Measurements from ENCODE around the gene CCL25.

The CCL25 gene

DNA sequence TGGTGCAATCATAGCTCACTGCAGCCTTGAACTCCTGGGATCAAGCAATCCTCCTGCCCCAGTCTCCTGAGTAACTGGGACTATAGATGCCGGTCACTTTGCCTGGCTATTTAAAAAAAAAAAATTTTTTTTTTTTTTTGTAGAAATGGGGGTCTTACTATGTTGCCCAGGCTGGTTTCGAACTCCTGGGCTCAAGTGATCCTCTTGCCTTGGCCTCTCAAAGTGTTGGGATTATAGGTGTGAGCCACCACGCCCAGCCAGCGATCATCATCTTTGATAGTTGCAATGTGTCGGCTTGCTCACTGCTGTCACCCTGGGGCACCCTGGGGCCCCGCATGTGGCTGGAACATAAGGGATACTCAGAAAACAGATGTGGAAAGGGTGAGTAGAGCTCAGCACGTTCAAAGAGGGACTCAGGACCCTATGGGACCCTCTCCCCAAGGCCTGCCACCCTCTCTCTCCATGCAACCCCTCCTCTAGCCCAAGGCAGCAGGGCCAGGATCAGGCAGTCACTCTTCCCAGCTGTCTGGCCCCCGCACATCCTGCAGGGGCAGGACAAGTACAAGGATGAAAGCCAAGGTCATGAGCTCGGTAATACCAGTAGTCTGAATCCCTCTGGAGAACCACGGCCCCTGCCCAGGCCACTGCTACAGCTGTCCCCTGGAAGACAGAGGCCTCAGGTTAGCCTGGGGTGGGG, 6.5 kb upstream of the CCL25 start:
- DNase-seq (ENCODE audit: low read depth, low spot score): no peak

GRCh38 chr19:8046569-8047165, 5.9 kb upstream of the CCL25 start:
- DNase-seq (ENCODE audit: low read depth, low spot score): no peak

GRCh38 chr19:8050274-8051096, 2.1 kb upstream of the CCL25 start:
- DNase-seq (ENCODE audit: low read depth, low spot score): peak; percentile 53

GRCh38 chr19:8054169-8054568, 1.6 kb downstream of the CCL25 start:
- DNase-seq (ENCODE audit: low read depth, low spot score): no peak

DNA sequence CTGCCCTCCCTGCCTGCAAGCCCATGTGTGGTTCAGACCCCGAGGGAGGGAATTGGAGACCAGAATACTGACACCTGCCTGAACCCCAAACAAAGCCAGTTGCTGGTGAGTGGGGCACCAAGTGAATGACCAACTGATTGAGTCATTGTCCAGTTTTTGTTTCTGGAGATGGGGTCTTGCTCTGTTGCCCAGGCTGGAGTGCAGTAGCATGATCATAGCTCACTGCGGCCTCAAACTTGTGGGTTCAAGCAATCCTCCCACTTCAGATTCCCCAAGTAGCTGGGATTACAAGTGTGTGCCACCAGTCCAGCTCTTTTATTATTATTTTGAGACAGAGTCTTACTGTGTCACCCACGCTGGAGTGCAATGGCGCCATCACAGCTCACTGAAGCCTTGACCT, 4.0 kb downstream of the CCL25 start:
- DNase-seq (ENCODE audit: low read depth, low spot score): no peak

GRCh38 chr19:8057545-8058270, 5.1 kb downstream of the CCL25 start:
- no peak for DNase-seq (ENCODE audit: low read depth, low spot score)

- DNase-seq (ENCODE audit: low read depth, low spot score): no peak
Observed at GRCh38 chr19:8064911-8065874, 12.6 kb downstream of the CCL25 start.

GRCh38 chr19:8065875-8066261, 13.3 kb downstream of the CCL25 start:
- no peak for DNase-seq (ENCODE audit: low read depth, low spot score)

- no peak for DNase-seq (ENCODE audit: low read depth, low spot score)
Observed at GRCh38 chr19:8069096-8069973, 16.8 kb downstream of the CCL25 start.

DNA sequence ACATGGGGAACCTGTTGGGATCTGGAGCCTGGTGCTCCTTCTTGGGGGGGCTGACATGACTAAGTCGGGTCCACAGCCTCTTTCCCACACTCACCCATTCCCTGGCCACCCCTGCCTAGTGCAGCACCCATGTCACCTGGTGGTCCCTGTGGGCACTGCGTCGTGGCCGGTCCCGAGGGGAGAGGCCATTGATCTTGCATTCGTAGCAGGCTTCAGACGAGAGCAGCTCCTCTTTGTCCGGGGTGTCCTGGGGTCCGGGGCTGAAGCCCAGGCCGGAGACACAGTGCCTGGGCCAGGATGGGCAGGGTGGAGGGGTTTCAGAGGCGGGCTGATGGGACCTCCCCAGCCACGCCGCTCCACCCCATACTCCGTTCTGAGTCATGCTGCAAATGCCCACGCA, 19.4 kb downstream of the CCL25 start:
- no peak for DNase-seq (ENCODE audit: low read depth, low spot score)

- no peak for DNase-seq (ENCODE audit: low read depth, low spot score)
Observed at GRCh38 chr19:8074501-8074900, 21.9 kb downstream of the CCL25 start.

DNA sequence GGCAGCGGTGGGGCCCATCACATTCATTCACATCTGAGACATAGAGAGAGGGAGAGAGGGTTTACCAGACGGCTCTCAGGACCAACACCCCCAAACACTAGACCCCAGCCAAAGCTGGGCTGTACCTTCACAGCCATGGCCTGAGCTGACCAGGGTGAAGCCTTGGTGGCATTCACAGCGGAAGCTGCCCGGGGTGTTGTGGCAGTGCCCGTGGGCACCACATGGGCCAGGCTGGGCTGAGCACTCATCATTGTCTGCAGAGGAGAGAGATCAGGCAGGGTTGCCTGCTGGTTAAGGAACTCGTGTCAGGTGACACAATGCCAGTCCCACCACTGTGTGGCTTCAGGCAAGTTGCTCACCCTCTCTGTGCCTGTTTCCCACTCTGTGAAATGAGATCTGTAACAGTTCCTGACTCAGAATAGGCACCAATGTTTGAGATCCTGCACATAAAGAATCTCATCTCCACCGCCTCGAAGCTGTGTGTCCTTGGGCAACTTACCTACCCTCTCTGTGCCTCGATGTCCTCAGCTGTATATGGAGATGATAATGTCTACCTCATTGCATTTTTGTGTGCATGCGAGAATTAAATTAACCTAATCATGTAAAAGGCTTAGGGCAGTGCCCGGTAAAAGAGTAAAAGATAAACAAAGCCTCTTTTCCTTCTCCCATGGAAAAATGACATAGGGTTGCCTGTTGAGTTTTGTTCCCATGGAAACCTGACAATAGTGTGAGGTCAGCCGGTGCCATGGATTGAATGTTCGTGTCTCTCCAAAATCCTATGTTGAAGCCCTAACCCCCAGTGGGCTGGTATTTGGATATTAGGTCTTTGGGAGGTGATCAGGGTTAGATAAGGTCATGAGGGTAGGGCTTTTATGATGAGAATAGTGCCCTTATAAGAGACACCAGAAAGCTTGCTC, 22.9 kb downstream of the CCL25 start:
- DNase-seq (ENCODE audit: low read depth, low spot score): no peak

- no peak for DNase-seq (ENCODE audit: low read depth, low spot score)
Observed at GRCh38 chr19:8079988-8080387, 27.4 kb downstream of the CCL25 start.

DNA sequence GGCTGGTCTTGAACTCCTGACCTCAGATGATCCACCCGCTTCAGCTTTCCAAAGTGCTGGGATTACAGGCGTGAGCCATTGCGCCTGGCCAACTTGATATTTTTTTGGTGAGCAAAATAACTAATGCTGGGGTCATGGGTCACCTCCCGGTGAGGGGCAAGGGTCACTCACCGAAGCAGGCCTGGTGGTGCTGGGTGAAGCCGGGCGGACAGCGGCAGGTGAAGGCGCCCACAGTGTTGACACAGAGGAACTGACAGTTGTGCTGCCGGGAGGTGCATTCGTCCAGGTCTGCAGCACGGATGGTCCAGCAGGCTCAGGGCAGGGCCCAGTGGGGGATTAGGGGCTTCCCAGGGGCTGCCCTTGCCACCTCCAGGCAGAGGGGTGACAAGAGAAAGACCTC, 28.3 kb downstream of the CCL25 start:
- no peak for DNase-seq (ENCODE audit: low read depth, low spot score)

DNA sequence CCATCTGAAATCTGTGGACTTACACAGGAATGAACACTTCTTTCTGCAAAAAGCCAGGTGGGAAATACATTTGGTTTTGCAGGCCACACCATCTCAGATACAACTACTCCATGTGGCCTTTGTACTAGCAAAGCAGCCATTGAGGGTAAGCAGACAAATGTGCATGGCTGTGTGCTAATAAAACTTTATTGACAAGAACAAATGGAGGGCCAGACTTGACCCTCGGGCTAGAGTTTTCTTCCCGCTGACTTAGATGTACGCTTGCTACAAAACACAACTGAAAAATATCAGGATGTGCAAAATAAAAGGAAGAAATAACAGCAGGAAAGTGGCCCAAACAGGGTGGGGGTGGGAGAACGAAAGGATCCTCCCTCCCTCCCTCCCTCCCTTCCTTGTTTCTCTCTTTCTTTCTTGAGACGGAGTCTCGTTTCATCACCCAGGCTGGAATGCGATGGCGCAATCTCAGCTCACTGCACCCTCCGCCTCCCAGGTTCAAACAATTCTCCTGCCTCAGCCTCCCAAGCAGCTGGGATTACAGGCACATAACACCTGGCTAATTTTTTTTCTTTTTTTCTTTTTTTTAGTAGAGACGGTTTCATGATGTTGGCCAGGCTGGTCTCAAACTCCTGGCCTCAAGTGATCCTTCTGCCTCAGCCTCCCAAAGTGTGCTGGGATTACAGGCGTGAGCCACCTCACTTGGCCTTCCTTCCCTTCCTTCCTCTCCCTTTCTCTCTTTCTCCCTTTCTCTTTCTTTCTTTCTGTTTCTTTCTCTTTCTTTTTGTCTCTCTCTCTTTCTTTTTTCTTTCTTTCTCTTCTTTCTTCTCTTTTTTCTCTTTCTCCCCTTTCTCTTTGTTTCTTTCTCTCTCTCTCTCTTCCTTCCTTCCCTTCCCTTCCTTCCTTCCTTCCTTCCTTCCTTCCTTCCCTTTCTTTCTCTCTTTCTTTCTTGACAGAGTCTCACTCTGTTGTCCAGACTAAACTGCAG, 29.3 kb downstream of the CCL25 start:
- no peak for DNase-seq (ENCODE audit: low read depth, low spot score)

DNA sequence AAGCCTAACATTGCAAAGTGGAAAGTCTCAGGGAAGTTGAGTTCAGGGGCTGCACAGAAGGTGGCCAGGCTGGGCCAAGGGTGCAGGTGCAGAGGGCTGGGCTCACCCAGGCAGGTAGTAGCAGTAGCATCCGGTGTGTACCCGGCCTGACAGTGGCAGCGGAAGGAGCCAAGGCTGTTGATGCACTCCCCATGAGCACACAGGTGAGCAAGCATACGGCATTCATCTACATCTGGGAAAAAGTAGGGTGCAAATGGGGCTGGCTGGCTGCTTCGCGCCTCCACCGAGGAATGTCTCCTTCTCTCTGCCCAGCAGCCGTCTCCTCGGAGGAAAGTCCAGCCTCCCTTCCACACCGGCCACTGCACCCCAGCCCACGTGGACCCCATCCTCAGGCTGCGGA, 30.6 kb downstream of the CCL25 start:
- no peak for DNase-seq (ENCODE audit: low read depth, low spot score)

DNA sequence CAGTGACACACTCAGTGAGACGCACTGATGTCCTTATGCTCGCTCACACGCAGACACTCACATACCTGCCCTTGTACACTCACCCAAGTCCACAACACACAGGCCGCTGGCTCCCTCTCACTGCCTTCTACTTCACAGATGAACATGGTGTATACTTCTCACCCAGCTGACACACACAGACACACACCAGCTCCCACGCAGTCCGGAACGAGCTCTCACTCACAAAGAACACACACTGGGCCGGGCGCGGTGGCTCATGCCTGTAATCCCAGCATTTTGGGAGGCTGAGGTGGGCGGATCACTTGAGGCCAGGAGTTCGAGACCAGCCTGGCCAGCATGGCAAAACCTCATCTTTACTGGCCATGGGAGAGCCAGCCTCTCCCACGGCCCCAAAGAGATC, 31.6 kb downstream of the CCL25 start:
- no peak for DNase-seq (ENCODE audit: low read depth, low spot score)

Data from activated CD4-positive, CD25-positive, alpha-beta regulatory T cell treated with anti-CD3 and anti-CD28 coated beads, Interleukin-2, amount 50 U/mL, for 16 hours (primary cell).